ENCODE data around the gene ATAD3C.
A peak's percentile ranks its signal among the peaks of the same experiment; 100 is the strongest.
"Not testable (repeated sequence)": the region's sequence is repeated elsewhere in the genome, so short reads cannot be mapped to it uniquely, and the experiment has no call there.

The ATAD3C gene

DNA sequence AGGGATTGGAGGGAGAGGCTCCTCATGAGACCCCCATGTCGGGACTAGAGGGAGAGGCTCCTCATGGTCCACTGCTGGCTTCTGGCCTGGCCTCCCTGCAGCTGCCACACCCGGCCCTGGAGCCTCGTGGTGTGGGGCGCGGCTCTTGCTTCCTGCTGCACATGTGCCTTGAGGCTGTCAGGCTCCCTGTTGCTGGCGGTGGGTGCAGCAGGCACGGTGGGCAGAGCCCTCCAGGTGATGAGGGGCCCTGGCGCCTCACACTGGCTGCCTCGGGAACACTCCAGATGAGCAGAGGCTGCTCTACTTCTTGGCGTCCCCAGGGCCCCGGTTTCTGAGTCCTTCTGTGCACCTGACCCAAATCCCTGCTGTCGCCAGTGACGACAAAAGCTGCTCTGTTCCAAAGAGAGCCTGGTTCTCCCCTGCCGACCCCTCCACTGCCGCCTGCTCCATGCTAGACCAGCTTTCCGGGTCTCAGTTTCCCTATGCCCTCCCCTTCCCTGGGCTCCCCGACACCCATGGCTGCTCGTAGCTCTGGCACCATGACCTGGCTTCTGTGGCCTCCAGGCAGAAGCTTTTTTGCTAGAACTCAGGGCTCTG lies 12.3 kb downstream of the ATAD3C start:
- peak overlapping the region in 1 of 21 experiments; percentile 9 for H3K27ac ChIP-seq
- no peak overlapping the region for H3K4me3 ChIP-seq

DNA sequence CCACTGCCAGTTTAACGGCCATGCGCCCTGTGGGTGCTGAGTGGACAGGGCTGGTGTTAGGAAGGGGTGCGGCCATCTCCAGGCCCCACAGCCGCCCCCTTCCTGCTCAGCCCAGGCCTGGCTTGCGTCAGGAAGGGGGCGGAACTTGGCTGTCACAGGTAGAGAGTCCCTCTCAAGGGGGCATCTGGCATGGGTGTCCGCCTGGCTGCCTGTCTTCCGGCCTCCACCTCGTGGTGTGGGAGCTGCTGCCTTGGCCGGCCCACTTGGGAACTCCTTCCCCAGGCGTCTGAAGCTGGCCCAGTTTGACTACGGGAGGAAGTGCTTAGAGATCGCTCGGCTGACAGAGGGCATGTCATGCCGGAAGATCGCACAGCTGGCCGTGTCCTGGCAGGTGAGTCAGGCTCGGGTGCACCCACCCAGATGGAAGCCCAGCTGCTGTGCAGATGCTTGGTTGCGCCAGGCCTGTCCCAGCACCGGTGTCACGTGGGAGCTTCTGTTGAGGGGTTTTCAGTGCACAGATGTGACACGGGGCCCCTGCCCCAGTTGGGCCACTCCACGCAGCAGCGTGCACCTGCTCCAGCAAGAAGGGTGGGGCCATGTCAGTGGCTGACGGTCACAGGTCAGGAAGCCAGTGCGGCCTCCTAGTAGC lies 13.0 kb downstream of the ATAD3C start:
- Histone ChIP-seq H3K27ac (peak overlapping the region in 1 of 21 experiments; percentile 9), H3K4me3 (peak overlapping the region in 1 of 7 experiments; percentile 3)

DNA sequence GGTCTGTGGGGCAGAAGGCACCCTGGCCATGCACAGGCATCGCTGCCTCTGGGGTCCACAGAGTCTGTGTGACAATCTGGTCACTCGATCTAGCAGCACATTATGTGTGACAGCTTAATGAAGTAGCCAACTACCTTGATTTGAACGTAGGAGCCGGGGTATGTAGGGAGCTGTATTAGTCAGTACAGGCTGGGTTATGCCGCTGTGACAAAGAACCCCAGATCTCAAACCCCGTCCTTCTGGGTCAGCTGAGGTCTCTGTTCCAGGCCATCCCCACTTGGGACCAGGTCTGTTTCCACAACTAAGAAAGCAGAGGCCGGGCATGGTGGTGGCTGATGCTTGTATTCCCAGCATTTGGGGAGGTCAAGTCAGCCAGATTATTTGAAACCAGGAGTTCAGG lies 13.8 kb downstream of the ATAD3C start:
- Histone ChIP-seq H3K4me3 (no peak overlapping the region), H3K27ac (no peak overlapping the region)

DNA sequence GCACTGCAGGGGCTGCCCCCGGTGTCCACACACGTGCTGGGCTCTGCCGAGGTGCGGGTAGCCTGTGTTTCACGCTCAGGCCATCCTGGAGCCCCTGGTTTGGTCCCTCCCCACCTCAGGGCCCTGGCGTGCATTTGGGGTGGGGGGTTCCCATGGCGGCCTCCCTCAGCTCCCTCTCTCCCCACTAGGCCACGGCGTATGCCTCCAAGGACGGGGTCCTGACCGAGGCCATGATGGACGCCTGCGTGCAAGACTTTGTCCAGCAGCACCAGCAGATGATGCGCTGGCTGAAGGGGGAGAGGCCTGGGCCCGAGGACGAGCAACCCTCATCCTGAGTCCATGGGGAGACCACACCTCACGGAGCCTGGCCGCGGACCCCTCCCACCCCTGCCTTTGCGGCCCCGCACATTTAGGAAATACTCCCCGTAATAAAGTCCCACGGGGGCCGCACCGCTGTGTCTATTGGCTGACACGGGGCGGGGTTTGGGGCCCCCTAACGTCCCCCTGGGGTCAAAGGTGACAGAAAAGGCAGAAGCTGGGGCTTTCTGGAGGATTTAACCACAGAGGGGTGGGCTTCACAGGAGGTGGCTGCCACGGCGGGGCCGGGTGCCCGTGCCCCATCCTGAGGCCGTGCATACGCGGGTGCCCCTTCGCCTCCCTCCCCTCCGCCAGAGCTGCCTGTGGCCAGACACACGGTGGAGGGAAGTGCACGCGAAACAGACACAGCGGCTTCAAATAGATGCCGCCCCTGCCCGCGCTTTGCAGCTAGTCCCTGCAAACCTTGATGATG lies 18.9 kb downstream of the ATAD3C start:
- H3K4me3 ChIP-seq = not testable (repeated sequence)

DNA sequence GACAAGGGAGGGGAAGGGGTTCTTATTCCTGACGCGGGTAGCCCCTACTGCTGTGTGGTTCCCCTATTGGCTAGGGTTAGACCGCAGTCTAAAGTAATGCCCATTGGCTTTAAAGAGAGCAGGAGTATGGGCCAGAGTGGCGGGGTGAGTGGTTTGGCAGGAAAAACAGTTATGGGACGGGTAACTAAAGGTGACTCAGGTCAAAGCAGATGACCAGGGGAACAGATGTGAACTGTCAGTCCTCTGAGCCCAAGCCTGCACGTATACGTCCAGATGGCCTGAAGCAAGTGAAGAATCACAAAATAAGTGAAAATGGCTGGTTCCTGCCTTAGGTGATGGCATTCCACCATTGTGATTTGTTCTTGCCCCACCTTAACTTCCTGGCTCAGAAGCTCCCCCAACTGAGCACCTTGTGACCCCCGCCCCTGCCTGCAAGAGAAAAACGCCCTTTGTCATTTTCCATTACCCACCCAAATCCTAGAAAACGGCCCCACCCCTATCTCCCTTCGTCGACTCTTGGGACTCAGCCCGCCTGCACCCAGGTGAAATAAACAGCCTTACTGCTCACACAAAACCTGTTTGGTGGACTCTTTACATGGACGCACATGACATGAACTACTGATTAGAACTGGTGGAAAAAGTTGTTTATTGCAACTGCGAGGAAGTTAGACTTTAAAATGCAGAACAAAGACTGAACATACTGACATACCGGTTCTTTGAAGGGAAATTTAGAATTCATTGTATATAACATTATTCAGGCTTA lies 21.3 kb downstream of the ATAD3C start:
- peak overlapping the region in 20 of 21 experiments; percentile 67 to 95 (median 83) for H3K27ac ChIP-seq

More for the DNA sequence above, 18.9 kb downstream of the ATAD3C start:
- not testable (repeated sequence) for H3K27ac ChIP-seq

DNA sequence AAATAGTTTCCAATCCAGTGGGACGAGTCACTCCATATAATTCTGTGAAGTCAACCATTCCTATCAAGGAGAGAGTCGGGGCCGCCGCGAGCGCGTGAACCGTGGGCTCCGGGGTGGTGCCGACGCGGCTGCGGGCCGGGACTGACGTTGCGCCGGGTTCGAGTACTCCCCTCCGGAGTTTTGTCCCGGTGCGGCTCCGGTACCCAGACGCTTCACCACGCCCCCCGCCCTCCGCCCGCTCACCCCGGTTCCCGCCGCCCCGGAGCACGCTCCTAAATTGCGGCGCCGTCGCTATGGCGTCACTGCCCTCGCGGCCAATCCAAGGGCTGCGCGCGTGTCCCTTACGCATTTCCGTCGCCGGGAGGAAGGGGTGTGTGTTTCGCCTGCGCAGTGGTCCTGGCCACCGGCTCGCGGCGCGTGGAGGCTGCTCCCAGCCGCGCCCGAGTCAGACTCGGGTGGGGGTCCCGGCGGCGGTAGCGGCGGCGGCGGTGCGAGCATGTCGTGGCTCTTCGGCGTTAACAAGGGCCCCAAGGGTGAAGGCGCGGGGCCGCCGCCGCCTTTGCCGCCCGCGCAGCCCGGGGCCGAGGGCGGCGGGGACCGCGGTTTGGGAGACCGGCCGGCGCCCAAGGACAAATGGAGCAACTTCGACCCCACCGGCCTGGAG lies 22.0 kb downstream of the ATAD3C start, which contains the start of gene ATAD3B:
Gene ATAD3B, plus strand, starts transcription at position 377 of the 664 bp plus-strand sequence. Its CDS starts 120 bp downstream, at position 497.
- Histone ChIP-seq H3K4me3 (peak within 1 kb of the TSS; percentile 54 to 97 (median 82)), H3K27ac (peak within 1 kb of the TSS in 20 of 21 experiments; percentile 67 to 95 (median 83))

More for the DNA sequence above, 21.3 kb downstream of the ATAD3C start:
- peak overlapping the region; percentile 54 to 97 (median 82) for H3K4me3 ChIP-seq

DNA sequence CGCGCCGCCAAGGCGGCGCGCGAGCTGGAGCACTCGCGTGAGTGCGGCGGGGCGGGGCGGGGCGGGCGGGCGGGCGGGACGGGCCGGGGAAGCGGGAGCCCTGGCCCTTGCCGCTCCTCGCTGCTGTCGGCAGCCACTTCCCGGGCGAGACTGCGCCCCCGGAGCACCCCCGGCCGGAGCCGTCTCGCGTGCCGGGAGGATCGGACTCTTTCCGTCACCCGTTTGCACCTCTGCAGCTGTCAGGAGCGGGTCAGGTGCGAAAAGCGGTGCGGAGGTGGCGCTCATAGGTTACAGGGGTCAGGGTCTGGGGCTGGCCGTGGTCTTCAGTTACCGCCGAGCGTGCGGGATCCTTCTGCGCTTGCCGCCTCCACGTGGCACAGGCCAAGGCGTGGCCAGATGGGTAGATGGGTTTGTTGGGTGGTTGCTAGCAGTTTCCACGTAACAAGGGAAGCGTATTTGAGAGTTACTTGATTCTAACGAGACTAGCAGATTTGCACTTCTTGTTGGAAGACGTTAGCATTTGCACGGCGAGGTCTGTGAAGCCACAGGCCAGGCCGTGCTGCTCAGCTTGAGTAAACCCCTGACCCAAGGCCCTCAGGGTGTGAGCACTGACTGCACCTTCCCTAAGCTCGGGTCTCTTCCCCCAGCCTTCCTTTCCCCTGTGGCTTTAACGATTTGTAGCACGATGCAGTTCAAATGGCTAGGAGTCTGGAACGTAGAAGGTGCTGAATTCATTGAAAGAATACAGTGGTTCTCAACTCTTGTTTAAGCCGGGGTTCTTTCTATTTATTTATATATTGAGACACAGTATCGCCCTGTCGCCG lies 22.8 kb downstream of the ATAD3C start:
- H3K27ac ChIP-seq = peak overlapping the region in 19 of 21 experiments; percentile 67 to 95 (median 84)
- peak overlapping the region; percentile 54 to 97 (median 82) for H3K4me3 ChIP-seq

DNA sequence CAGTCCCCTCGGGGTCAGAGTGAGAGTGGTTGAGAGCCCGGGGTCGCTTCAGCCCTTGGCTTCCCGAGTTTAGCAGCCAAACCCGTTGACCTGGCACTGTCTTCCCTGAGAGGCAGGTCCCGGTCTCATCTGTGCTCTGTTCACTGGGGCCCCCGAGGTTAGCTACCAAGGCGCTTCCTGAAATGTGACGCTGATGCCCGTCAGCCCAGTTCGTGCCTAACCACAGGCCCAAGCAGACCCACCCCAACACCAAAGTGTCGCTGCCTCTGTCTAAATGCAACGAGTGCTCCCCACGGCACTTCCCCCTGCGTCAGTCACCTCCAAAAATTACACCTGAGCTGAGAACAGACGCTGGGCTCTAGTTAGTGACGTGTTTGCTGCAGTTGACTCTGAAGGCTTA lies 26.5 kb downstream of the ATAD3C start:
- H3K4me3 ChIP-seq, H3K27ac ChIP-seq: not testable (repeated sequence)

DNA sequence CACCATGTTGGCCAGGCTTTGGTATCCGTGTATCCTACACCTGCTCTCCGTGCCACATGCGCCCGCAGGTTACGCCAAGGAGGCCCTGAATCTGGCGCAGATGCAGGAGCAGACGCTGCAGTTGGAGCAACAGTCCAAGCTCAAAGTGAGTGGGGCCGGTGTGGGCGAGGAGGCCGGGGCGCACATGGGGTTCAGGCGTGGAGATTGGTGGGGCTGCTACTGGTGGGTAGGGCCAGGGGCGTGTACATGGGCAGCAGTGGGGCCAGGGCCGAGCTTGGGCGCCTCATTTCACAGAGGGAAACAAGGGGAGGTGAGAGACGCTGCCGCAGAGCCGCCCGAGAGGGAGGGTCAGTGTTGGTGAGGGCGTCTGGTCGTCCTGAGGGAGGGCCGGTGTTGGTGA lies 27.7 kb downstream of the ATAD3C start:
- Histone ChIP-seq H3K27ac (no peak overlapping the region), H3K4me3 (no peak overlapping the region)

DNA sequence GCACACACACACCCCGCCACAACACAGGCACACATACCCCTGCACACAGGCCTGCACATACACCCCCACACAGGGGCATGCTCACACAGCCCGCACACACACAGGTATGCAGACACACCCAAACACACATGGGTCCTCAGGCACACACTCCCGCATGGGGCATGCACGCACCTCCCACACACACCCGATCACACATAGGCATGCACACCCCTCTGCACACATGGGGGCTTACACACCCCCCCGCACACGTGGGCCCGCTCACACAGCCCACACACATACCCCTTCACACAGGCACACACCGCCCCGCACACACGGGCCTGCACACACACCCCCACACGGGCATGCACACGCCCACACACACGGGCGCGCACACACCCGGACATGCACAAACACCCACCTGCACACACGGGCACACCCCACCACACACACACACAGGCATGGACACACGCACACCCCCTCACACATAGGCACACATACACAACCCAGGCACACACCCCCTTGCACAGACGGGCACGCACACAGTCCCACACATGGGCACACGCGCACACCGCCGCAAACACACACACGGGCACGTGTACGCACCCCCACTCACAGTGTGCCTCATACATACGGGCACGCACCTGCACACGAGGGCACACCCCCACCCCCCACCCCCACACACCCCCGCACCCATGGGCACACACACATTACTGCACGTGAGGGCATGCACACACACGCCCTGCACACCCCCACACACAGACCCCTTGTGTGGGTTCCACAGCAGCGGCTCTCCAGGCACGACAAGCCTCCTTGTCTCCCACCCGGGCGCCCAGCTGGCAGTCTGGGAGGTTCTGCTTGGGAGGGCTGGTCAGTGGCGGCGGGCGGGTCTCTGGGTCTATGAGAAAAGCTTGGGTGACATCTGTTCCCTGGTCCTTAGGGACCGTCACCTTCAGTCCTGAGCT lies 30.3 kb downstream of the ATAD3C start:
- Histone ChIP-seq H3K4me3 (no peak overlapping the region), H3K27ac (no peak overlapping the region)

DNA sequence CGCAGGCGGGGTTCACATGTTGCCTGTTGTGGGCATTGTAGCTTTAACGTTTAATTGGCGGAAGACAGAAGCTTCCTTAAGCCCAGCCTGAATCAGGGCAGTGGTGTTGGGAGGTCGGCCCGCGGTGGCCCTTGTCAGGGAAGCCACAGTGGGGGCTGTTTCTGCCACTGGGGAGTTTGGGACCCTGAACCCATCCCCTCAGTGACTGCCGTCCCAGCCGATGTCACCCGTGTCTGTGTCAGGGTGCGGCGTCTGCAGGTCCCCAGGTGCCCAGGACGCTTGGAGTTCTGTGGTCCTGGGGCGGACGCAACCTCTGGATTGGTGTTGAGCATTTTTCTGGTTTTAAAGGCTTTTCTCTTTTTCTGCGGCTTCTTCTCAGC lies 31.0 kb downstream of the ATAD3C start:
- not testable (repeated sequence) for H3K4me3 ChIP-seq, H3K27ac ChIP-seq

DNA sequence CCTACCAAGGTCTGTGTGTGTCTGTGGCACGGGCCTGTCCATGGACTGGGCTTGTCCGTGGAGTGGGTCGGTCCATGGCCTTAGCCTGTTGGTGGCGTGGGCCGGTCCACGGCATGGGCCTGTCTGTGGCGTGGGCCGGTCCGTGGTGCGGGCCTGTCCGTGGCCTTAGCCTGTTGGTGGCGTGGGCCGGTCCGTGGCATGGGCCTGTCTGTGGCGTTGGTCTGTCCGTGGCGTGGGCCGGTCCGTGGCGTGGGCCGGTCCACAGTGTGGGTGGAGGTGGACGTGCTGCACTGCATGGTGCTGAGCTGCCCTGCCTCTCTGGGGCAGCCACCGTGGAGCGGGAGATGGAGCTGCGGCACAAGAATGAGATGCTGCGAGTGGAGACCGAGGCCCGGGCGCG lies 32.3 kb downstream of the ATAD3C start:
- not testable (repeated sequence) for H3K27ac ChIP-seq, H3K4me3 ChIP-seq

DNA sequence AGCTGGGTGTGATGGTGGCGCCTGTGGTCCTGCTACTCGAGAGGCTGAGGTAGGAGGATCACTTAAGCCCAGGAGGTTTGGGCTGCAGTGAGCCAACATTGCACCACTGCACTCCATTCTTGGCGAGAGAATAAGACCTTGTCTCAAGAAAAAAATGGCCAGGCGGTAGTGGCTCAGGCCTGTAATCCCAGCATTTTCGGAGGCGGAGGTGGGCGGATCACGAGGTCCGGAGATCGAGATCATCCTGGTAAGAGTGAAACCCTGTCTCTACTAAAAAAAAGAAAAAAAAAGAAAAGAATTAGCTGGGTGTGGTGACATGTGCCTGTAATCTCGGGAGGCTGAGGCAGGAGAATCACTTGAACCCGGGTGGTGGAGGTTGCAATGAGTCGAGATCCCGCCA lies 33.4 kb downstream of the ATAD3C start:
- H3K4me3 ChIP-seq = no peak overlapping the region
- H3K27ac ChIP-seq = no peak overlapping the region

DNA sequence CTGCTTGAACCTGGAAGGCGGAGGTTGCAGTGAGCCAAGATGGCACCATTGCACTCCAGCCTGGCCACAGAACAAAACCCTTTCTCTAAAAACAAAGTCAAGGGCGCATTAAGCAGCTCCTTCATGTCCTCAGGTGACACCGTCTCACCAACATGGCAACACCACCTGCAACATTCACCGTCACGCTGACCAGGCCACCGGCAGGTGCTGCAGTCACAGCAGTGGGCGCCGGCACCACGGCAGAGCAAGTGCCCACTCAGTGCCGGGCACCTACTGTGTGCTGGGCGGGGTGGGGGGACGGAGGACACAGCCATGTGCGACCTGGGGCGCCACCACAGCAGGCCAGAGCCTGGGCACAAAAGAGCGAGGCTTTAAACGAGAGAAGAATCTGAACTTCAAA lies 34.2 kb downstream of the ATAD3C start:
- no peak overlapping the region for H3K4me3 ChIP-seq
- H3K27ac ChIP-seq = no peak overlapping the region

DNA sequence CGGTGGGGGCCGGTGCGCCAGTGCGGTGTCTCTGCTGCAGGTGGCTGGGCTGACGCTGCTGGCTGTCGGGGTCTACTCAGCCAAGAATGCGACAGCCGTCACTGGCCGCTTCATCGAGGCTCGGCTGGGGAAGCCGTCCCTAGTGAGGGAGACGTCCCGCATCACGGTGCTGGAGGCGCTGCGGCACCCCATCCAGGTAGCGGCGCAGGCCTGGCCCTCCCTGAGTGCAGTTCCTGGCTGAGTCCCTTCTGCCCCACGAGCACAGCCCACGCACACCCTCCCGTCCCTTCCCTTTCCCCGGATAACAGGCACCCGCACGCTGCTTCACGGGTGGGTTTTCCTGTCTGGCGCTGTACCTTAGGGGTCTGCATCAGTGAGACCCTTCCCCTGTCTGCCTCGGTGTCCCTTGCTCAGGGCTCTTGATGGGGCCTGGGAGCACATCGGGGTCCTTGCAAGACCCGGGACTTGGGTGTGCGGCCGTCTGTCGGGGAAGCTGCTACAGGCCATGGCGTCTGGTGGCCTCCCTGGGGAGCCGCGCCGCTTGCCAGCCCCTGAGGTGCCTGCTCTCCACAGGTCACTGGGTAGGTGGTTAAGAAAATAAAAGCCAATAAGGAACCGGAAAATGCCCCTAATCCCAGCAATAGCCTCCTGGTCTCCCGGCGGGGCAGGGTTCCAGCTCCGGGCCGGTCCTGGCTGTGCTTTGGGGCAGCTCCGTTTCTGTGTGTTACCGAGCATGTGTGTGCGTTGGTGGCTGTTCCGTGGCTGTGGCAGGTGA lies 35.7 kb downstream of the ATAD3C start:
- not testable (repeated sequence) for H3K4me3 ChIP-seq

DNA sequence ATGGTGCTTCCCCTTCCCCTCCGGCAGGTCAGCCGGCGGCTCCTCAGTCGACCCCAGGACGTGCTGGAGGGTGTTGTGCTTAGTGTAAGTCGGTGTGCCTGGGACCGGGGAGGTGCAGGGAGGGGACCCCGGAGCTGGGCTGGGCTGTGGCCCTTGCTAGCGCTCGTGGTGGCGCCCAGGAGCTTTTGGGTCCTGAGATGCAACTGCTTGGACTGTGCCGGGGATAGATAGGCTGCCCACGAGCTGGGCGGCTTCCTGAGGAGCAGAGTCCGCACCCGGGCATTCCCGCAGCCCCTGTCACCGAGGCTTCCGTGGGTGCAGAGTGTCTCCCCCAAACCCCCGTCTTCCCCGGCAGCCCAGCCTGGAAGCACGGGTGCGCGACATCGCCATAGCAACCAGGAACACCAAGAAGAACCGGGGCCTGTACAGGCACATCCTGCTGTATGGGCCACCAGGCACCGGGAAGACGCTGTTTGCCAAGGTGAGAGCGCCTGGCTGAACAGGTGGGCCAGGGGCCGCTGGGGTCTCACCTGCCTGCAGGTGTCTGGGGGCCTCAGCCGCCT lies 36.3 kb downstream of the ATAD3C start:
- not testable (repeated sequence) for H3K4me3 ChIP-seq, H3K27ac ChIP-seq

More for the DNA sequence above, 35.7 kb downstream of the ATAD3C start:
- not testable (repeated sequence) for H3K27ac ChIP-seq

All from skin epidermis (tissue), 12 donors.